NCI-H774 (cell line): Measurements from ENCODE around the gene DEAF1.

ENCODE experiments used
- DNase-seq: peaks from one replicate; lab custom pipeline; 2025; lab: John Stamatoyannopoulos, UW

DEAF1 gene

DNA sequence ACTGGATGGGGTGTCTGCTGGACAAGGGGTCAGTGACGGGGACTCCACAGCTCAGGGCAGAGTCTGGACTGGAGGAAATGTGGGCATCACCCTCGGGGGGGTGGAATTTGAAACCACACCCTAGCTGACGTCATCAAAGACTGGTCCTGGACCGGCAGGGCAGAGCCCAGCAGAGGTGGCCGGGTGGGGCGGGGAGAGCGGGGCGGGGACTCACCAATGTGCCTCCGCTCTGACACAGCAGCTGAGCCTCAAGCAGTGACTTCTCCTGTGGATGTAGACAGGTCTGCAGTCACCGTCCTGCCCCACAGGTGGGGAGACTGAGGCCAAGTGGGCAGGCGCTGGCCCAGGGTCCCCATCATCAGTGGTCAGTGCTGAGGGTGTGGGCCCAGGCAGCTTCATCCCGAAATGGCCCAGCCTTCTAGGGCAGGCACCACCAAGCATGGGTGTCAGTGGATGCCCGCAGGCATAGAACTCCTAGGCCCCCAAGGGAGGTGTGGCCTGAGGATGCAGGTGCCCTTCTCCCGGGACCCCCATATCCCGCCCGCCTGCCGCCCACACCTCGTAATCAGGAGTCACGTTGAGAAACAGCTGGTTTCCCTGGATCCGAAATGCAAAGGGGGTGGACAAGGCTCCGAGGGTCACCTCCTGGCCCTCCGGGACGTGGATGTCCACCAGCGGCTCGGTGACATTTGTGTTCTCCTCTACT lies 70.9 kb downstream of the DEAF1 start:
- DNase-seq: no peak

DNA sequence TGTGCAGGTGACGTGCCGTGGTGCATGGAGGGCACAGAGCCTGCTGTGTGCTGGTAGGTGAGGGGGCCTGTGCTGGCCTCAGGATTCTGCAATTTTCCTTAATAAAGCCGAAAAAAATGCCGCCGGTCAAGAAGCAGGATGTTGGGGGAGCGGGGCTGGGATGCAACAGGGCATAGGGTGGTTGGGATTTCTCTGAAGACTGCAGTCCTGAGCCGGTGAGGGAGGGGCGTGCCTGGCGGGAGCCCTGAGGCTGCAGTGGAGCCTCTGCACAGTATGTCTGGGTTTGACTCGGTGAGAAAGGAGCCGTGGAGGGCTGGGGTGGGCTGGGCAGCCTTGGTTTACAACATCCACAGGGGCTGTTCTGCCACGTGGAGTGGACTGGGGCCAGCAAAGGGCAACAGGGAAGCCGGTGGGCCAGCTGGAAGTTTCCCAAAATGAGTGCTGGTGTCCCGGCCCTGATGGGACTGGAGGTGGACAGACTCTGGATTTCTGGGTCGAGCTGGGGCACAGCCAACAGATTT lies 71.6 kb downstream of the DEAF1 start:
- no peak for DNase-seq

DNA sequence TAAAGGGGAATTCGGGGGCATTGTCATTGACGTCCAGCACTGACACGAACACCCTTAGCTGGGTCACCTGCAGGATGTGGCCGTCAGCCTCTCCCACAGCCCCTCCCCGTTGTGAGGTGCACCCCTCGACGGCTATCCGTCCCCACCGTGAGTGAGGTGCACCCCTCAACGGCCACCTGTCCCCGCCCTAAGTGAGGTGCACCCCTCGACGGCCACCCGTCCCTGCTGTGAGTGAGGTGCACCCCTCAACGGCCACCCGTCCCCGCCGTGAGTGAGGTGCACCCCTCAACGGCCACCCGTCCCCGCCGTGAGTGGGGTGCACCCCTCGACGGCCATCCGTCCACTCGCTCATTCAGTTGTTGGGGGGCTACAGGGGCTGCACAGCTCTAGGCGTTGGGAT lies 73.2 kb downstream of the DEAF1 start:
- DNase-seq: no peak

- DNase-seq: no peak
These were observed 73.8 kb downstream of the DEAF1 start for GRCh38 chr11:620935-621814.

DNA sequence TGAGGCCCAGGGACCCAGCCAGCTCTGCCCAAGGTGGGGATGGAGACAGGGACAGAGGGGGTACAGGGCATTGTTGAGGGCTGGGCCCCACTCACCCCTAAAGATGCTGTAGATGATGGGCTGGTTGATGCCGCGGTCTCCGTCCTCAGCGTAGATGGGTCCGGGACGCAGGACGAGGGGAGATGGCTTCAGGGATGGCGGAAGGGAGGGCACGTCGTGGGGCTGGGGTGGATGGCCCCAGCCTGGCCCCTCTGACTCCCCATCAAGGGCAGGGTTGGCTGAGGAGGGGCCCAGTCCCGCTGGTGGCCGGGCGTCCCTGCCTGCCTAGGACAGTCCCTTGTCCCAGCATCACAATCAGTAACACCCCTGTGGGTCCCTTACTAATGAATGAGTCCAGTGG lies 74.8 kb downstream of the DEAF1 start:
- no peak for DNase-seq

DNA sequence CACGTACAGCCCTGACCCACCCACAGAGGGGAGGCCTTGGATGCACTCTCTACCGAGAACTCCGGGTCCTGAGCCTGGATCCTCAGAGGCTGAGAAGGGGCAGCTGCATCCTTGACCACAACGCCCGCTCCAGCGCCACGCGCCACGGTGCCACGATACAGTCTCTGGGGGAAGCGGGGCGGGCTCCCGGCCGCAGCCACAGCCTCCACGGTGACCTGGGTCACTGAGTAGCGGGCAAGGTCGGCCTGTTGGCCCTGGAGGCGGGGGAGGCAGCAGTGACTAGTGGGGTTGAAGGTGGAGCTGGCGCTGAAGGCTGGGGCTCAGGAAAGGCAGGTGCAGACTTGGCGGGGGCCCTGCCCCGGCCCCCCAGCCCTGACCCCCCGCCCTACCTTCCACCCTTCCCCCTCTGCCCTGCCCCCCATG lies 75.4 kb downstream of the DEAF1 start:
- DNase-seq: no peak

DNA sequence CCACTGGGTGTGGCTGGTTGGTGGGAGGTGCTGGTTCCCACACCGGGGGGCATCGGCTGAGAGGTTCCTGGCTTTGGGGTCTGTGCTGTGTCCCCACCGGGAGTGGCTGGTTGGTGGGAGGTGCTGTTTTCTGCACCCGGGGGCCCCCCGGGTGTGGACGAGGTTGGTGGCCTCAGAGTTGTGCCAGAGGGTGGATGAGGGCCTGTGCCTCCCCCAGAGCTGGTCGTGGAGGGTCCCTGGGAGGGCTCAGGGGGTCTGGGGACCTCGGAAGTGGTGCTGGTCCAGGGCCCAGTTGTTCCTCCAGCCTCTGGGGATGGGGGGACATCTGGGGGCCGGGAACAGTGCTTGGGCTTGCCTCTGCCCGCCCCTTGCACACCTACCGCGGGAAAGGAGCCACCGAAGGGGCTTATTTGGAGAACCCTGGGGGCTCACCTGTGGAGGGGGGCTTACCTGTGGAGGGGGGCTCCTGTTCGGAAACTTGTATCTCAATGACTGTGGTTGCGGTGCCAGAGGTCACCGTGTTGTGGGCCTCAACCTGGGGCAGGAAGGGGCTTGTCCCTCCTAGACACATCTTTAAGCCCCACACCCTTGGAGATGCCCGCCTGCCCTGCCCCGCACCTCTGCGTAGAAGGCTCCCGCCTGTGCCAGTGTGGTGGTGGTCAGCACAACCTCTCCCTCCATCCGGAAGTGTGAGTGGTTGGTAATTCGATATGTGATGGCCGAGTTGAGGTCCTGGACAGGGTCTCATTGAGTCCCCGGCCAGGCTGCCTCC lies 76.0 kb downstream of the DEAF1 start:
- no peak for DNase-seq

- DNase-seq: no peak
These were observed 76.9 kb downstream of the DEAF1 start for GRCh38 chr11:617912-618682.

DNA sequence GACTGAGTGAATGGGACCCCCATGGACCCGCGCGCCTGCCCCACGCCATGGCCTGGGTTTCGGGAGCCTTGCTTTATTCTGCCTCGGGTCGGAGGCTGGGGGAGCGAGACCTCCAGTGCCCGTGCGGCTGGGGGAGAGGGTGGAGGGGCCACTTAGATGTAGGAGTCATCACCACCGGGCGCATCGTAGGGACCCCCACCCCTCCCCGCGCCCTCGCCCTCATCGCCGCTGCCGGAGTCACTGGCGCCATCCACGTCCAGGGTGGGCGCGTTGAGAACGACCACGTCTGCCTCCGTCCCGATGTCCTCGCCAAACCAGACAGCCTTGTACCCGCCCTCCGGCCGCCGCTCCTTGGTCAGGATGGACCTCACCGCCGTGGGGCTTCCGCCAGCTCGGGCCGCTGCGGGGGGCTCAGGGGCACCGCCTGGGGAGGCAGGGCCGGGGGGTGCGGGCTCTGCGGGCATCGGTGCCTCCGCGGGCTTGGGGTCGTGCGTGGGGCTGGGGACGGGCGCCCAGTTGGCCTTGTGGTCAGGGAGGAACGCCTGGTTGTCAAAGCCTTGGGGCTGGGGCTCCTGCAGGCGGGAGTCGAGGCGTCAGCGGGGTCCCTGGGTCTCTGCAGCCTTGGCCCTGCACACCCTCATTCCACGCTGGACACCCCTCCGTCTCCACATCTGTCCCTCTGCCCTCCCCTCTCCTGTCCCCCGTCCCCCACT lies 77.7 kb downstream of the DEAF1 start:
- DNase-seq: no peak

- DNase-seq: no peak
These were observed 78.5 kb downstream of the DEAF1 start for GRCh38 chr11:616320-617198.

- peak; percentile 85 for DNase-seq
These were observed 79.3 kb downstream of the DEAF1 start, which contains the start of gene IRF7 for GRCh38 chr11:615504-616319. TSS of gene IRF7 (minus strand) at chr11:615950. CDS start at chr11:615364, 586 bp downstream.

- no peak for DNase-seq
These were observed 80.2 kb downstream of the DEAF1 start for GRCh38 chr11:614623-615503.

- no peak for DNase-seq
These were observed 80.9 kb downstream of the DEAF1 start for GRCh38 chr11:614021-614622.

DNA sequence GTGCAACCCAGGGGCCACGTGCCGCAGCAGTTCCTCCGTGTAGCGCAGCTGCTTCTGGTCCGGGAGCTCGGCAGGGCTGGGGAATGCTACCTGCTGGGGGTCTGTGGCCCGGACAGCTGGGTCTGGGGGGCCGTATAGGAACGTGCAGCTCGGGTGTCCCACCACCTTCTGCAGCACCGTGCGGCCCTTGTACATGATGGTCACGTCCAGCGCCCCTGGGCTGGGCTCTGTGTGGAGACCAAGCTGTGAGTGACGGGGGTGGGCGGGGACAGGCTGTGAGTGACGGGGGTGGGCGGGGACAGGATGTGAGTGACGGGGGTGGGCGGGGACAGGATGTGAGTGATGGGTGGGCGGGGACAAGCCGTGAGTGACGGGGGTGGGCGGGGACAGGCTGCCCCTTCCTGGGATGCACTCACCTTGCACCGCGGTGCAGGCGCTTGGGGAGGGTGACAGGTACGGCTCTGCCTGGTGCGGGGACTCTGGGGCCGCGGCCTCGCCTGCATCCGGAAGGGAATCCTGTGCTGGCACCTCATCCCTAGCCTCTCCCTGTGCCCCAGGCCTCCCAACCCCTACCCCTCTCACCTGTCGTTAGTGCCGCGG lies 81.6 kb downstream of the DEAF1 start:
- peak; percentile 27 for DNase-seq

DNA sequence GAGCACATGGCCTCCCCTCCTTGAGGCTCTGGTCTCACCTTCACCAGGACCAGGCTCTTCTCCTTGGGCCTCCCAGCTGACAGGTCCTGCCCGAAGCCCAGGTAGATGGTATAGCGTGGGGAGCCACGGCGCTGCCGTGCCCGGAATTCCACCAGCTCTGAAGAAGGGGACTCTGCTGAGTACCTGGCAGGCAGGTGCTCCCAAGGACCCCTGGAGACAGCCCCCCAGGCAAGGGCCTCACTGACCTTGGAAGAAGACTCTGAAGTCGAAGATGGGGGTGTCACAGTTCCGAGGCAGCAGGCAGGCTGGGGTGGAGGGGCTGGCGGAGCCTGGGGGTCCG lies 82.1 kb downstream of the DEAF1 start:
- no peak for DNase-seq

GRCh38 chr11:612201-612960 lies 82.6 kb downstream of the DEAF1 start:
- DNase-seq: peak; percentile 56
